Esophagus muscularis mucosa (tissue), 3 donors: ENCODE measurements around the gene OR10A4.

Source experiments
- CTCF ChIP-seq, 3 experiments: fragments of 200-600 bp in 2 of 3; fragments of 450-650 bp in 1 of 3; sonication (generic) in 2 of 3; IDR thresholded peaks; one replicate each; pipeline ENCODE4 v1.5.1; 2017 to 2019; ENCODE audit warnings: antibody characterized with exemption in 3 of 3, mild to moderate bottlenecking in 2 of 3, moderate library complexity in 1 of 3
- EP300 ChIP-seq: sonication (generic); formaldehyde crosslinking; IDR thresholded peaks from one replicate; pipeline ENCODE4 v1.6.1; 2017; ENCODE audit warnings: antibody characterized with exemption

GRCh38 chr11:6925636-6926207, 49.3 kb downstream of the OR10A4 start:
- no peak for TF ChIP-seq EP300
- TF ChIP-seq CTCF (IDR thresholded peaks at IDR 0.05) = no peak
